Endodermal cell (in vitro differentiated cells): ENCODE data around the gene MALAT1. TPM values are rescaled to one million over a fixed set of nuclear protein-coding genes. Genes with fewer than 3 reads are reported as not detected.

Experiments used
- DNase-seq: peaks from one replicate; pipeline ENCODE4 v3.0.0-alpha.2; 2017
- H3K27ac ChIP-seq: 2 replicates; pipeline ENCODE4 v1.5.1; 2013; ENCODE audit warnings: mild to moderate bottlenecking, low read depth, low read length, moderate library complexity
- H3K27me3 ChIP-seq: 2 replicates; pipeline ENCODE4 v1.6.1; 2013; ENCODE audit warnings: mild to moderate bottlenecking, low read length, moderate library complexity; ENCODE audit not compliant: insufficient read depth, control insufficient read depth, poor library complexity, severe bottlenecking
- H3K36me3 ChIP-seq: 2 replicates; pipeline ENCODE4 v1.7.0; 2013; ENCODE audit warnings: mild to moderate bottlenecking, low read length, moderate library complexity; ENCODE audit not compliant: control insufficient read depth, insufficient read depth
- H3K4me1 ChIP-seq: one replicate; pipeline ENCODE4 v1.7.0; 2013; ENCODE audit warnings: low read length; ENCODE audit not compliant: control insufficient read depth, insufficient read depth
- H3K4me3 ChIP-seq: 2 replicates; pipeline ENCODE4 v1.5.1; 2013; ENCODE audit warnings: mild to moderate bottlenecking, low read length, moderate library complexity
- H3K9ac ChIP-seq: 2 replicates; pipeline ENCODE4 v1.6.1; 2013; ENCODE audit warnings: mild to moderate bottlenecking, low read length, moderate library complexity; ENCODE audit not compliant: poor library complexity, severe bottlenecking; ENCODE audit errors: extremely low read depth
- H3K9me3 ChIP-seq: 2 replicates; pipeline ENCODE4 v1.6.1; 2013; ENCODE audit warnings: mild to moderate bottlenecking, low read length, moderate library complexity; ENCODE audit not compliant: control insufficient read depth
- H3K27ac Mint-ChIP-seq: 2 replicates; pipeline ENCODE4 v1.8.0; 2020; ENCODE audit warnings: mixed read lengths
- H3K27me3 Mint-ChIP-seq: 2 replicates; pipeline ENCODE4 v1.8.0; 2021; ENCODE audit warnings: mild to moderate bottlenecking, mixed read lengths; ENCODE audit not compliant: insufficient read depth
- H3K36me3 Mint-ChIP-seq: 2 replicates; pipeline ENCODE4 v1.8.0; 2020; ENCODE audit warnings: low read depth, mixed read lengths
- H3K4me1 Mint-ChIP-seq: 2 replicates; pipeline ENCODE4 v1.8.0; 2020; ENCODE audit warnings: mixed read lengths
- H3K4me3 Mint-ChIP-seq: 2 replicates; pipeline ENCODE4 v1.8.0; 2020; ENCODE audit warnings: mild to moderate bottlenecking, moderate library complexity, mixed read lengths
- H3K9me3 Mint-ChIP-seq: 2 replicates; pipeline ENCODE4 v1.8.0; 2020; ENCODE audit warnings: mild to moderate bottlenecking, mixed read lengths
- CTCF ChIP-seq: fragments of 200-600 bp; sonication (generic); conservative IDR thresholded peaks from 2 replicates; pipeline ENCODE4 v1.5.0; 2021; ENCODE audit warnings: antibody characterized with exemption, mild to moderate bottlenecking
- WGBS, 2 experiments: methylation state at CpG; one replicate each; pipeline versions ENCODE4 v1.1.5 to v1.1.7; 2013; ENCODE audit warnings: missing lambda C conversion rate in 2 of 2, mixed read lengths in 1 of 2; ENCODE audit not compliant: insufficient coverage in 1 of 2, insufficient read length in 1 of 2; 5-methylcytosine and 5-hydroxymethylcytosine counted together
- total RNA-seq, 2 donors: library from RNA; stranded (reverse); fragmentation: NEBNext Ultra II Directional in 1 of 2; extraction: Animal tissue kit (Norgen Biotek cat#: 25700) in 1 of 2; gene quantifications; 2 replicates in 1 of 2; 3 replicates in 1 of 2; pipeline ENCODE4 v1.2.1, GENCODE V29; 2021

The MALAT1 gene
- total RNA-seq, 2 donors from 2014 or later = 5,233 to 6,894 TPM

- no peak overlapping the region for H3K9ac ChIP-seq
- H3K4me3 Mint-ChIP-seq = peak overlapping the region; percentile 37
- no peaks in the 10 kb centered on the region for H3K4me1 ChIP-seq
- peaks cover 89% of the 10 kb centered on the region for H3K27me3 Mint-ChIP-seq
- no peaks in the 10 kb centered on the region for H3K36me3 ChIP-seq
- 6 to 12% methylated on average over 22 to 63 of the region's 64 CpGs for WGBS, 2 experiments
- H3K27me3 ChIP-seq = peaks cover 62% of the 10 kb centered on the region
- peaks cover 11% of the 10 kb centered on the region for H3K4me1 Mint-ChIP-seq
- no peaks in the 10 kb centered on the region for H3K9me3 Mint-ChIP-seq
- peak overlapping the region; percentile 67 for H3K4me3 ChIP-seq
- no peak for TF ChIP-seq CTCF
- peak; percentile 99 for DNase-seq
- H3K27ac ChIP-seq = no peak overlapping the region
- no peaks in the 10 kb centered on the region for H3K9me3 ChIP-seq
- no peaks in the 10 kb centered on the region for H3K36me3 Mint-ChIP-seq
- H3K27ac Mint-ChIP-seq = no peak overlapping the region
Observed at GRCh38 chr11:65546217-65546958, 47.5 kb downstream of the MALAT1 start.

GRCh38 chr11:65547446-65548125 is 48.7 kb downstream of the MALAT1 start:
- H3K4me3 ChIP-seq = no peak overlapping the region
- peaks cover 55% of the 10 kb centered on the region for H3K27me3 ChIP-seq
- H3K4me1 ChIP-seq = no peaks in the 10 kb centered on the region
- WGBS, 2 experiments = 69 to 70% methylated on average over 43 to 52 of the region's 52 CpGs
- no peaks in the 10 kb centered on the region for H3K36me3 ChIP-seq
- no peak overlapping the region for H3K27ac ChIP-seq
- Mint-ChIP-seq H3K9me3 (no peaks in the 10 kb centered on the region), H3K4me3 (no peak overlapping the region), H3K4me1 (peaks cover 22% of the 10 kb centered on the region), H3K27ac (no peak overlapping the region), H3K36me3 (no peaks in the 10 kb centered on the region), H3K27me3 (peaks cover 93% of the 10 kb centered on the region)
- TF ChIP-seq CTCF = peak; percentile 58
- DNase-seq = peak; percentile 73
- no peaks in the 10 kb centered on the region for H3K9me3 ChIP-seq
- no peak overlapping the region for H3K9ac ChIP-seq

- H3K27me3 ChIP-seq = peaks cover 55% of the 10 kb centered on the region
- no peak overlapping the region for H3K9ac ChIP-seq
- Mint-ChIP-seq H3K4me1 (peaks cover 22% of the 10 kb centered on the region), H3K4me3 (no peak overlapping the region), H3K36me3 (no peaks in the 10 kb centered on the region), H3K9me3 (no peaks in the 10 kb centered on the region), H3K27me3 (peaks cover 85% of the 10 kb centered on the region), H3K27ac (no peak overlapping the region)
- H3K36me3 ChIP-seq = no peaks in the 10 kb centered on the region
- no peaks in the 10 kb centered on the region for H3K4me1 ChIP-seq
- H3K9me3 ChIP-seq = no peaks in the 10 kb centered on the region
- no peak for TF ChIP-seq CTCF
- H3K27ac ChIP-seq = no peak overlapping the region
- 89 to 95% methylated on average over 3 of the region's 3 CpGs for WGBS, 2 experiments
- no peak for DNase-seq
- H3K4me3 ChIP-seq = no peak overlapping the region
Observed at GRCh38 chr11:65548395-65548794, 49.5 kb downstream of the MALAT1 start.
